HG03060 (cell line): Measurements from ENCODE around the gene DCTN1.
"Not testable (repeated sequence)": the region's sequence is repeated elsewhere in the genome, so short reads cannot be mapped to it uniquely, and the experiment has no call there.

Experiments
- ATAC-seq: cut with Tn5 transposase; IDR thresholded peaks from one replicate; pipeline ENCODE4 v1.9.1; 2021; ENCODE audit warnings: low read depth, moderate number of reproducible peaks; ENCODE audit not compliant: unreplicated experiment

DCTN1 gene

GRCh38 chr2:74379851-74380789 is at the start of gene DCTN1:
TSS of gene DCTN1 (minus strand) at chr2:74380311. CDS start at chr2:74380037, 274 bp downstream.
- ATAC-seq = no peak

- no peak for ATAC-seq
Observed at GRCh38 chr2:74428675-74429074, 48.6 kb upstream of the DCTN1 start.

- ATAC-seq = no peak
Observed at GRCh38 chr2:74427551-74427950, 47.4 kb upstream of the DCTN1 start.

- no peak for ATAC-seq
Observed at GRCh38 chr2:74426181-74426758, 46.2 kb upstream of the DCTN1 start.

- no peak for ATAC-seq
Observed at GRCh38 chr2:74425523-74425922, 45.4 kb upstream of the DCTN1 start.

- no peak for ATAC-seq
Observed at GRCh38 chr2:74424995-74425406, 44.9 kb upstream of the DCTN1 start.

- no peak for ATAC-seq
Observed at GRCh38 chr2:74424139-74424992, 44.3 kb upstream of the DCTN1 start.

GRCh38 chr2:74423231-74424095 is 43.4 kb upstream of the DCTN1 start:
- no peak for ATAC-seq

- peak; percentile 71 for ATAC-seq
Observed at GRCh38 chr2:74421221-74421870, 41.2 kb upstream of the DCTN1 start, which contains the start of the genes C2orf81 and WDR54. TSS of gene C2orf81 (minus strand) at chr2:74421619. CDS start at chr2:74421560, 59 bp downstream. TSS of gene WDR54 (plus strand) at chr2:74421730. CDS start at chr2:74422154, 424 bp downstream.

- ATAC-seq = not testable (repeated sequence)
Observed at GRCh38 chr2:74420443-74421103, 40.5 kb upstream of the DCTN1 start.

GRCh38 chr2:74420006-74420405 is 39.9 kb upstream of the DCTN1 start:
- ATAC-seq = no peak

- ATAC-seq = no peak
Observed at GRCh38 chr2:74419345-74419744, 39.2 kb upstream of the DCTN1 start.

GRCh38 chr2:74418312-74418711 is 38.2 kb upstream of the DCTN1 start:
- ATAC-seq = no peak

- no peak for ATAC-seq
Observed at GRCh38 chr2:74417763-74418162, 37.7 kb upstream of the DCTN1 start.

- ATAC-seq = no peak
Observed at GRCh38 chr2:74417197-74417596, 37.1 kb upstream of the DCTN1 start.

GRCh38 chr2:74416778-74417177 is 36.7 kb upstream of the DCTN1 start:
- ATAC-seq = no peak

GRCh38 chr2:74415762-74416395 is 35.8 kb upstream of the DCTN1 start:
- no peak for ATAC-seq
